Urinary bladder (tissue), 4 donors: ENCODE results near the gene RUBCNL. TPM values are rescaled to one million over a fixed set of nuclear protein-coding genes. Genes with fewer than 3 reads are reported as not detected.
"Not testable (repeated sequence)": the region's sequence is repeated elsewhere in the genome, so short reads cannot be mapped to it uniquely, and the experiment has no call there.

ENCODE experiments used
- DNase-seq: peaks from one replicate; pipeline ENCODE4 v3.0.0-alpha.2; 2015; ENCODE audit errors: extremely low spot score
- H3K27ac ChIP-seq: one replicate; pipeline ENCODE4 v1.5.1; 2013; ENCODE audit warnings: low read depth, mild to moderate bottlenecking, moderate library complexity
- H3K36me3 ChIP-seq: one replicate; pipeline ENCODE4 v1.6.1; 2013; ENCODE audit warnings: mild to moderate bottlenecking, moderate library complexity; ENCODE audit not compliant: insufficient read depth
- H3K4me1 ChIP-seq: one replicate; pipeline ENCODE4 v1.6.1; 2013; ENCODE audit warnings: mild to moderate bottlenecking, moderate library complexity; ENCODE audit not compliant: insufficient read depth
- H3K4me3 ChIP-seq: one replicate; pipeline ENCODE4 v1.5.1; 2013; ENCODE audit warnings: low read depth, low read length
- WGBS: extraction: QIAGEN DNeasy Blood & Tissue Kit; methylation state at CpG from one replicate; pipeline ENCODE4 v1.1.7; 2013; 5-methylcytosine and 5-hydroxymethylcytosine counted together
- polyA plus RNA-seq: library from polyadenylated mRNA; stranded (reverse); fragments of 200-250 nt; gene quantifications from one replicate; pipeline ENCODE4 v1.2.3, GENCODE V29; 2013
- total RNA-seq: library from RNA; depleted of rRNA; stranded (reverse); fragments of >200 nt; gene quantifications from one replicate; pipeline ENCODE4 v1.2.3, GENCODE V29; 2014
- donor health status: healthy with polysubstance abuse.
- donor health status: healthy.

Gene RUBCNL
- total and polyA plus RNA-seq, 2 donors: 0.63 to 9.3 TPM

- H3K4me3 ChIP-seq: peak overlapping the region; percentile 42
- H3K4me1 ChIP-seq: peaks cover 3% of the 10 kb centered on the region
- WGBS: 7% methylated on average over 37 of the region's 37 CpGs
- no peak for DNase-seq
- no peak overlapping the region for H3K27ac ChIP-seq
- H3K36me3 ChIP-seq: no peaks in the 10 kb centered on the region
These were observed 524 bp downstream of the RUBCNL start for GRCh38 chr13:46386392-46387063.

DNA sequence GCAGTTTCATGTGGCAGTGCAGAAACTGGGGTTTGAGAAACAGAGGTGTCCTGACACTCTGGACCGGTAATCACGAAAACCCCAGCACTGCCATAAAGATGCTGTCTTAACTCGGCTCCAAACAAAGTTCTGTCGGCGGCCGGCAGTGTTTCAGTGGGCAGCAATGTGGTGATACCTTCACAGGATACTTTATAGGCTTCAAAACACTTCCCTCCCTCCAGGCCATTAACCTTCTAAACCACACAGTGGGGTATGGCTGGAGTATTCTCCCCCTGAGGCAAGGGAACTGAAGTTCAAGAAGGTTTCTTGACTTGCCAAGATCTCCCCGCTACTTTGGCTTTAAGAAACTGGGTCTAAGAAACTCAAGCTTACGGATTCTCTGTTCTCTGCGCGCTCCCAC lies 1.1 kb downstream of the RUBCNL start:
- H3K36me3 ChIP-seq: no peaks in the 10 kb centered on the region
- H3K4me1 ChIP-seq: peaks cover 3% of the 10 kb centered on the region
- no peak overlapping the region for H3K4me3 ChIP-seq
- no peak for DNase-seq
- 62% methylated on average over 10 of the region's 10 CpGs for WGBS
- H3K27ac ChIP-seq: no peak overlapping the region

DNA sequence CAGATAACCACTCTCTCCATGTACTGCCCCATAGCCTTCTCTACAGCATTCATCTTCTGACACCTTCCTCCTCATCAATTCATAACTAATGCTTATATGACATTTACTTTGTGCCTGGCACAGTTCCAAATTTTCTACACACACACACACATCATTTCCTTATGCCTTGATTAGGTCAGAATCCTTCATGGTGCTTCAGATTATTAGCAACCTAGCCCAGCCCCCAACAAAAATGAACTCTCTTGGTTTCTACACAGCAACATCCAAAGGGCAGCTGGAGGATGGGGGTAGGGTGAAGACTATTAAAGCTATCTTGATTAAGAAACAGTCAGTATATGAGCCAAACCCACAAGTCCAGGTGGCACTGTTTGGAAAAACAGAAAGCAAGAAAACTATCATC lies 3.7 kb downstream of the RUBCNL start:
- no peak overlapping the region for H3K27ac ChIP-seq
- H3K4me3 ChIP-seq: no peak overlapping the region
- peaks cover 3% of the 10 kb centered on the region for H3K4me1 ChIP-seq
- DNase-seq: no peak
- no peaks in the 10 kb centered on the region for H3K36me3 ChIP-seq

DNA sequence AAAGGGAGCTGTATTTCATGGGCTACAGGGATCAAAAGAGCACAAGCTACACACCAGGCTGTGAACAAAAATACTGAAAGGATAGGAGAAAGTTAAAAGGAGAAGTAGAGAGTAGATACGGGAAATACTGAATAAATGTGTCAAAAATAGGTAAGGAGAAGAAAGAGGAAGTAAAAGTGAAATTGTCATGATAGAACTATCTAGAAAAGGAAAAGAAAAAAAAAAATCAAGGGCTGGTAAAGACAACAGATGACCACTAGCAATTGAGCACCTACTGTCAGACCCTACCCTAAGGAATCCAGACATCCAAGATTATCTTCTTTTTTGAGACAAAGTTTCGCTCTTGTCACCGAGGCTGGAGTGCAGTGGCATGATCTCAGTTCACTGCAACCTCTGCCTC lies 4.8 kb downstream of the RUBCNL start:
- no peak for DNase-seq
- H3K4me3 ChIP-seq: no peak overlapping the region
- H3K36me3 ChIP-seq: no peaks in the 10 kb centered on the region
- 85% methylated on average over 3 of the region's 3 CpGs for WGBS
- H3K4me1 ChIP-seq: no peaks in the 10 kb centered on the region
- no peak overlapping the region for H3K27ac ChIP-seq

GRCh38 chr13:46380242-46380641 lies 6.8 kb downstream of the RUBCNL start:
- Histone ChIP-seq H3K36me3 (no peaks in the 10 kb centered on the region), H3K4me3 (no peak overlapping the region), H3K27ac (no peak overlapping the region), H3K4me1 (no peaks in the 10 kb centered on the region)
- no peak for DNase-seq
- WGBS: 94% methylated on average over 4 of the region's 4 CpGs

DNA sequence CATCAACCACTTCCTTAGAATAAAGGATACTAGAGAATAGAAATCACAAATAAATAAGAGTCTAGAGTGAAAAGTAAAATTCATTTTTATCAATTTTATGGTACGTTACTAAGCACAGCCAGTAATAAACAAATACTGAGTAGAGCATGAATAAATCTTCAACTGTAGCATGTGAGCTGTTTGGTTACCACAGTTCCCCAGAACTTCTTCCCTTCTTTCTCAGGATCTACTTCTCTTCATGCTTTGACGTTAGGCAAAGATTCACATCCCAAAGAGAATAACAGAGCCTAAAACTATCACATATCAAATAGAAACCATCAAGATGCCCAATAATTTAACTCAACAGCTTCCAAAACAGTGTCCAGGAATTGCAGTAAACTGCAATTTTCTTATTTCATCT lies 7.4 kb downstream of the RUBCNL start:
- DNase-seq: no peak
- no peak overlapping the region for H3K4me3 ChIP-seq
- no peaks in the 10 kb centered on the region for H3K4me1 ChIP-seq
- 61% methylated on average over 2 of the region's 2 CpGs for WGBS
- no peak overlapping the region for H3K27ac ChIP-seq
- H3K36me3 ChIP-seq: no peaks in the 10 kb centered on the region

DNA sequence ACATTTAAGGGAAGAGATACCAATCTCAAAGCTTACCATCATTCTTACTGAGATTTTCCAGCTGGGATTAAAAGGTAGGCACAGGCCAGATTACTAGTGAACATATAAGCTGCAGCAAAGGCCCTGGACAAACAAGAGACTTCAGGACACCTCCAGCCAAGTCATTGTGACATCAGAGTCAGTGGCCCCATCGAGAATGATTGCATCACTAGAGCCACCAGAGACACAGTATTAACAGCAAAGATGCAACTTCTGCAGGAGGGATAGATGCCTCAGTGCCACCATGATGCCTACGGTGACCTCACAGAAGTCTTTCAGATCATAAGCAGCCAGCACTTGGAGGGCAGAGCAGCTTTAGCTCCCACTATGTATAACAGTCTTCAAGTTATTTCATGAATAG lies 8.6 kb downstream of the RUBCNL start:
- DNase-seq: no peak
- Histone ChIP-seq H3K4me3 (no peak overlapping the region), H3K4me1 (no peaks in the 10 kb centered on the region), H3K36me3 (no peaks in the 10 kb centered on the region), H3K27ac (no peak overlapping the region)
- WGBS: 83% methylated on average over 2 of the region's 2 CpGs

DNA sequence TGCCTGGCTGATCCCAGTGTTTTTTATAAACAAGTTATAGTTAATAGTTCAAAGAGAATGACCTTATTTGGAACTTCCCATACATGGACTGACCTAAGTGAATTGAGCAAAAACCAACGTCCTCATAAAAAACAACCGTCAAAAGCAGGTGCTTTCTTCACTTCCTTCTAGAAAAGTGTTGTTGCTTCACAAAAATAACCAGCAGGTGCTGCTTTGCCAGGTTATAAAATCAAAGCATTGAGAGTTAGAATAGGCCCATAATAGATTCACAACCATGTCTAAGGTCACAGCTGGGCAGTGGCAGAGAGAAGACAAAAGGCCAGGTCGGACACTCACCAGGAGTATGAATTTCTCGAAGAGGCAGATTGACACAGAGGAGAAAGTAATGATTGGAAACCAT lies 9.5 kb downstream of the RUBCNL start:
- Histone ChIP-seq H3K36me3 (no peaks in the 10 kb centered on the region), H3K4me1 (no peaks in the 10 kb centered on the region), H3K27ac (no peak overlapping the region), H3K4me3 (no peak overlapping the region)
- WGBS: 81% methylated on average over 4 of the region's 4 CpGs
- no peak for DNase-seq

- Histone ChIP-seq H3K4me3 (no peak overlapping the region), H3K4me1 (no peaks in the 10 kb centered on the region), H3K36me3 (no peaks in the 10 kb centered on the region), H3K27ac (no peak overlapping the region)
- no peak for DNase-seq
- 88% methylated on average over 2 of the region's 2 CpGs for WGBS
These were observed 12.3 kb downstream of the RUBCNL start for GRCh38 chr13:46374710-46375109.

- Histone ChIP-seq H3K4me3 (no peak overlapping the region), H3K27ac (no peak overlapping the region), H3K4me1 (no peaks in the 10 kb centered on the region), H3K36me3 (no peaks in the 10 kb centered on the region)
- DNase-seq: no peak
- WGBS: 57% methylated on average over 1 of the region's 1 CpG
These were observed 13.4 kb downstream of the RUBCNL start for GRCh38 chr13:46373623-46374022.

DNA sequence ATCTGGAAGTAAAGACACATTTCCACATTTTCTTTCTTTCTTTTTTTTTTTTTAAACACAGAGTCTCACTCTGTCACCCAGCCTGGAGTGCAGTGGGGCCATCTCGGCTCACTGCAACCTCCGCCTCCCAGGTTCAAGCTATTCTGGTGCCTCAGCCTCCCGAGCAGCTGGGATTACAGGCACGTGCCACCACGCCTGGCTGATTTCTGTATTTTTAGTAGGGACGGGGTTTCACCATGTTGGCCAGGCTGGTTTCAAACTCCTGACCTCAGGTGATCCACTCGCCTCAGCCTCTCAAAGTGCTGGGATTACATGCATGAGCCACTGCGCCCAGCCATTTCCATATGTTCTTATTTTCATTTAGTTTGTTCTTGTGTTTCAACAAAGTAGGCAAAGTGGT lies 14.1 kb downstream of the RUBCNL start:
- H3K4me1 ChIP-seq, H3K4me3 ChIP-seq, DNase-seq, H3K36me3 ChIP-seq, H3K27ac ChIP-seq: not testable (repeated sequence)
- WGBS: 92% methylated on average over 8 of the region's 8 CpGs

DNA sequence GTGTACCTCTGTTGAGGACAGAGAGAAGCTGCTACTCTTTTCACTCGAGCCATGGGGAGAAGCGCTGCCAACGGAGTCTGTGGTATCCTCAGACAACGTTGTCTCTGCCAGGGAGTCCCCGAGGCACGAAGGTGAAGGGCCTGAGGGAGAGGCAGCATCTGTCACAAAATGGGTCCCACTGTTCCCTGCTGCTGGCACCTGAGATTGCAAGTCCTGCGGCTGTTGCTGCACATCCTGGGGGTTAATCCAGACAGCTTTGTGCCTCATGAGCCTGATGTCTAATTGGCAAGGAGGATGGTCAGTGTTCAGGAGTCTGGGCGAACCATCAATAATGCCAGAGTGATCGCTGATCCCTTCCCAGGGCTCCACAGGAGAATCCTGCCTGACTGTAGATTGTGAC lies 15.0 kb downstream of the RUBCNL start:
- H3K36me3 ChIP-seq: no peaks in the 10 kb centered on the region
- WGBS: 91% methylated on average over 9 of the region's 9 CpGs
- no peak for DNase-seq
- no peak overlapping the region for H3K4me3 ChIP-seq
- H3K4me1 ChIP-seq: no peaks in the 10 kb centered on the region
- H3K27ac ChIP-seq: no peak overlapping the region

GRCh38 chr13:46369506-46370277 lies 17.4 kb downstream of the RUBCNL start:
- Histone ChIP-seq H3K36me3 (no peaks in the 10 kb centered on the region), H3K4me3 (no peak overlapping the region), H3K4me1 (no peaks in the 10 kb centered on the region), H3K27ac (no peak overlapping the region)
- WGBS: 11% methylated on average over 4 of the region's 4 CpGs
- DNase-seq: no peak

GRCh38 chr13:46367617-46368327 lies 19.3 kb downstream of the RUBCNL start:
- Histone ChIP-seq H3K4me1 (no peaks in the 10 kb centered on the region), H3K4me3 (no peak overlapping the region), H3K27ac (no peak overlapping the region), H3K36me3 (no peaks in the 10 kb centered on the region)
- no peak for DNase-seq
- 79% methylated on average over 3 of the region's 3 CpGs for WGBS
